ENCODE measurements around the gene HMGN5.
A peak's percentile ranks its signal among the peaks of the same experiment; 100 is the strongest.

The HMGN5 gene

DNA sequence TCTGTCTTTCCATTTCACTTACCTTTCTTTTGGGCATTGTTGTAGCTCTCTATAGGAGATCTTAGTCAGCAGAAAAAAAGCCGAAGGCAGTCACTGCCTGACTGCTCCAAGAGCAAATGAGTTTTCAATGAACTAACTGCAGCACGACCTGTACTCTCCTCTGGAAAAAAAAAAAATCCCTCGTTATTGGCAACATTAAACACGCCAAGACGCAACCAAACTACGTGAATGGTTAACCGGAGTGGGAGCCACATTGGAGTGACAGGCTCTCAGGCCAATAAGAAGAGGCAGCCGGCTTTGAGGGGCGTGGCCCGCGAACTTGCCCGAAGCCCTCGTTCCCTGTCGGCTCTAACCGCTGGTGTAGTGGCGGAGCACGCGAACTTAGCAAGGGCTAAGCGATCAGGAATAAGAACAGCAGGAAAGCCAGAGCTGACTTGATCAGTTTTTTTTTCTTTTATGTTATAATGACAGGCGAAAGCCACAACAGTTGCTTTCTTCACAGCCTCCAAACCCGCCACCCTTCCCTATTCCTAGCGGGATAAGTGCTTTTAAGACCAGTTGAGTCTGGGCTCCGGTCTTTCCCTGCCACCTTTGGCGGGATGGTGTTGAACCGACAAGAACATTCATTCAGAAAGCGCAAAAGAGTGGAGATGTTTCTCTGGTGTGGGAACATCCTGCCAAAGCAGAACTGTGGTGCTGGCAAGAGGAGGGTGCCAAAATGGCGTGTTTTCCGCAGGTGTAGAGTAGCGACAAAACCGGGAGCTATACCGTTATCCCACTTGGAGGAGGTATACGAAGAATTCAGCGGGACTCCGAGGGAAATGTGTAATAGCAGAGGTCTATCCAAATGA is 80.0 kb downstream of the HMGN5 start:
- Histone ChIP-seq H2AFZ (ENCODE audit: low read depth, low read length) (peak overlapping the region; percentile 97), H3K9me3 (ENCODE audit: insufficient read depth, low read length) (no peaks in the 10 kb centered on the region), H3K36me3 (replicated peaks; ENCODE audit: low read depth, low read length) (no peaks in the 10 kb centered on the region), H3K27me3 (ENCODE audit: low read depth, low read length) (no peaks in the 10 kb centered on the region), H3K79me2 (ENCODE audit: low read length) (no peaks in the 10 kb centered on the region), H3K4me2 (ENCODE audit: low read length) (peak overlapping the region; percentile 96), H3K9ac (ENCODE audit: low read length) (peak overlapping the region; percentile 46), H3K27ac (ENCODE audit: low read length) (no peak overlapping the region), H3K4me1 (ENCODE audit: low read length) (peaks cover 4% of the 10 kb centered on the region; the same call in 1 of the 2 replicates), H4K20me1 (ENCODE audit: insufficient read depth, low read length) (no peaks in the 10 kb centered on the region), H3K4me3 (ENCODE audit: low read length) (peak overlapping the region; percentile 82)
- no peak for TF ChIP-seq CTCF (IDR thresholded peaks at IDR 0.05; ENCODE audit: low read depth, low read length)
- no peak for TF ChIP-seq EZH2phosphoT487 (IDR thresholded peaks at IDR 0.05; ENCODE audit: low read depth)

GRCh38 chrX:81120936-81121371 is 80.8 kb downstream of the HMGN5 start:
- Histone ChIP-seq H3K27ac (ENCODE audit: low read length) (no peak overlapping the region), H3K9ac (ENCODE audit: low read length) (peak overlapping the region; percentile 46)

DNA sequence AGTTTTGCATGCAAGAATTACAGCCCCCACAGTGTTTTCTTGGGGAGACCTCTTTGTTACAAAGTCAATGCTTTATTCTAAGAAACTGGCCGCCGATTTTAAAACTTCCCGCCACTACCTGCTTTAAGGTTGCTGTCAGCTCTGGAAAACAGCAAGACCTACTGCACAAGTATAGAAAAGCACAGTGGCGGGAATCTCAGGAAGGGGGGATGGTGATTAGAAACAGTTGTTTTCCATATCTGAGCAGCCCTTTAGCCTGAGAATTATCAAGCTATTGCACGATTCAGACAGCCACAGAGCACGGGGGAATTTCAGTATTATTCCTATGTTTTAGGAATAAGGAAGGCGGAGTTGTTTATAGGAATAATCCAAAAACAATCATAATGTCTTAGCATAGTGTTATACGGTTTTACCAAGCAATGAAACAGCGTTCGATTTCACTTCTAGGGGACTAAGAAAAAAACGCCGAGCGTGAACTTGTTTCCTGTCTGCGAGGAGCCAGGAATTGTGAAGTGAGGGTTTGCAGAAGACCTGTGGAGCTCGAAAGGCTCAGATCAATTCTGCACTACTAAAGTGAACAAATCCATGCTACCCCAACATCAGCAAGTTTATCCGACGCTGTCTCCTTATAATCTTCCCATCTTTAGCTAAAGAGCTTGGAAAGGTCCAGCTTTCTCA is 81.3 kb downstream of the HMGN5 start:
- Histone ChIP-seq H3K4me2 (ENCODE audit: low read length) (peak overlapping the region; percentile 96), H3K4me1 (ENCODE audit: low read length) (peaks cover 4% of the 10 kb centered on the region; the same call in 1 of the 2 replicates), H3K79me2 (ENCODE audit: low read length) (no peaks in the 10 kb centered on the region), H3K9me3 (ENCODE audit: insufficient read depth, low read length) (no peaks in the 10 kb centered on the region), H2AFZ (ENCODE audit: low read depth, low read length) (peak overlapping the region; percentile 97), H3K36me3 (replicated peaks; ENCODE audit: low read depth, low read length) (no peaks in the 10 kb centered on the region), H3K27ac (ENCODE audit: low read length) (no peak overlapping the region), H3K4me3 (ENCODE audit: low read length) (peak overlapping the region; percentile 82), H4K20me1 (ENCODE audit: insufficient read depth, low read length) (no peaks in the 10 kb centered on the region), H3K27me3 (ENCODE audit: low read depth, low read length) (no peaks in the 10 kb centered on the region), H3K9ac (ENCODE audit: low read length) (peak overlapping the region; percentile 46; the same call in 1 of the 2 replicates)
- TF ChIP-seq EZH2phosphoT487 (IDR thresholded peaks at IDR 0.05; ENCODE audit: low read depth) = no peak
- no peak for TF ChIP-seq CTCF (IDR thresholded peaks at IDR 0.05; ENCODE audit: low read depth, low read length)

More at GRCh38 chrX:81120936-81121371, 80.8 kb downstream of the HMGN5 start:
- Histone ChIP-seq H3K4me3 (ENCODE audit: low read length) (peak overlapping the region; percentile 82), H3K9me3 (ENCODE audit: insufficient read depth, low read length) (no peaks in the 10 kb centered on the region), H2AFZ (ENCODE audit: low read depth, low read length) (peak overlapping the region; percentile 97), H3K79me2 (ENCODE audit: low read length) (no peaks in the 10 kb centered on the region), H3K4me1 (ENCODE audit: low read length) (peaks cover 4% of the 10 kb centered on the region; the same call in 1 of the 2 replicates), H3K36me3 (replicated peaks; ENCODE audit: low read depth, low read length) (no peaks in the 10 kb centered on the region), H3K27me3 (ENCODE audit: low read depth, low read length) (no peaks in the 10 kb centered on the region), H4K20me1 (ENCODE audit: insufficient read depth, low read length) (no peaks in the 10 kb centered on the region), H3K4me2 (ENCODE audit: low read length) (peak overlapping the region; percentile 96)
- TF ChIP-seq EZH2phosphoT487 (IDR thresholded peaks at IDR 0.05; ENCODE audit: low read depth) (no peak), CTCF (IDR thresholded peaks at IDR 0.05; ENCODE audit: low read depth, low read length) (peak; percentile 70)

DNA sequence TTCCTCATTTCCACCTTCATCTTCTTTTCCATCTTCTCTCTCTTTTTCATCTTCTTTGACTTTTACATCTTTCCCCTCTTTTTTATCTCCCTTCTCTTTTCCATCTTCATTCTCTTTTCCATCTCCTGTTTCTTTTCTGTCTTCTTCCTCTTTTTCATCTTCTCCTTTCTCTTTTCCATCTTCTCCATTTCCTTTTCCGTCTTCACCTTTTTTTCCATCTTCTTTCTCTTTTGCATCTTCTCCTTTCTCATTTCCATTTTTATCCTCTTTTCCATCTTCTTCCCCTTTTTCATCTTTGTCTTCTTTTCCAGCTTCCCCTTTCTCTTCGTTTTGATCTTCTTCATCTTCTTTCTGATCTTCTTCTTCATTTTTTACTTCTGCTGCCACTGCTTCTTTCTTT is 87.0 kb downstream of the HMGN5 start:
- TF ChIP-seq EZH2phosphoT487 (IDR thresholded peaks at IDR 0.05; ENCODE audit: low read depth) (no peak), CTCF (IDR thresholded peaks at IDR 0.05; ENCODE audit: low read depth, low read length) (no peak)
- Histone ChIP-seq H4K20me1 (ENCODE audit: insufficient read depth, low read length) (no peaks in the 10 kb centered on the region), H3K27me3 (ENCODE audit: low read depth, low read length) (no peaks in the 10 kb centered on the region)

More for the DNA sequence above, 87.0 kb downstream of the HMGN5 start:
- no peaks in the 10 kb centered on the region for H3K79me2 ChIP-seq (ENCODE audit: low read length)
- no peak overlapping the region for H3K27ac ChIP-seq (ENCODE audit: low read length)
- H3K4me3 ChIP-seq (ENCODE audit: low read length) = no peak overlapping the region
- no peaks in the 10 kb centered on the region for H3K9me3 ChIP-seq (ENCODE audit: insufficient read depth, low read length)
- H3K4me2 ChIP-seq (ENCODE audit: low read length) = no peak overlapping the region
- H3K36me3 ChIP-seq (replicated peaks; ENCODE audit: low read depth, low read length) = no peaks in the 10 kb centered on the region
- no peak overlapping the region for H2AFZ ChIP-seq (ENCODE audit: low read depth, low read length)
- H3K4me1 ChIP-seq (ENCODE audit: low read length) = no peaks in the 10 kb centered on the region
- no peak overlapping the region for H3K9ac ChIP-seq (ENCODE audit: low read length)

Measured in OCI-LY3 (cell line).